OCI-M2 (cell line): ENCODE data around the gene RHD.
"Not testable (repeated sequence)": the region's sequence is repeated elsewhere in the genome, so short reads cannot be mapped to it uniquely, and the experiment has no call there.

ENCODE experiments used
- DNase-seq: peaks from one replicate; lab custom pipeline; 2025; ENCODE audit not compliant: unreplicated experiment; lab: John Stamatoyannopoulos, UW

RHD gene

GRCh38 chr1:25272238-25272637 lies at the start of gene RHD:
Gene RHD (plus strand): TSS chr1:25272509. CDS start chr1:25272548, 39 bp downstream.
- DNase-seq, result not testable (repeated sequence)

GRCh38 chr1:25222606-25223005 lies 49.7 kb upstream of the RHD start:
- DNase-seq, result no peak

- no peak for DNase-seq
Observed at GRCh38 chr1:25223471-25223870, 48.8 kb upstream of the RHD start.

GRCh38 chr1:25232027-25232865 lies 40.1 kb upstream of the RHD start, which contains the start of gene SYF2:
Gene SYF2 (minus strand): TSS chr1:25232502. CDS start chr1:25232467, 35 bp downstream.
- peak; percentile 69 for DNase-seq

- DNase-seq, result peak; percentile 73
Observed at GRCh38 chr1:25232866-25233784, 39.2 kb upstream of the RHD start.

- not testable (repeated sequence) for DNase-seq
Observed at GRCh38 chr1:25235411-25235810, 36.9 kb upstream of the RHD start.

- DNase-seq, result not testable (repeated sequence)
Observed at GRCh38 chr1:25236261-25236660, 36.0 kb upstream of the RHD start.

- no peak for DNase-seq
Observed at GRCh38 chr1:25238046-25238445, 34.3 kb upstream of the RHD start.

- DNase-seq, result peak; percentile 69
Observed at GRCh38 chr1:25239681-25240541, 32.4 kb upstream of the RHD start.

- no peak for DNase-seq
Observed at GRCh38 chr1:25243907-25244306, 28.4 kb upstream of the RHD start.

GRCh38 chr1:25245393-25245792 lies 26.9 kb upstream of the RHD start:
- DNase-seq, result no peak

GRCh38 chr1:25245809-25246599 lies 26.3 kb upstream of the RHD start:
- DNase-seq, result no peak

- no peak for DNase-seq
Observed at GRCh38 chr1:25246600-25247023, 25.7 kb upstream of the RHD start.

GRCh38 chr1:25247024-25247828 lies 25.1 kb upstream of the RHD start, which contains the start of gene RSRP1:
Gene RSRP1 (minus strand): TSS chr1:25247454. CDS start chr1:25246963, 491 bp downstream.
- peak; percentile 92 for DNase-seq

GRCh38 chr1:25247829-25248754 lies 24.2 kb upstream of the RHD start:
- no peak for DNase-seq

- no peak for DNase-seq
Observed at GRCh38 chr1:25253911-25254310, 18.4 kb upstream of the RHD start.

GRCh38 chr1:25255706-25256577 lies 16.4 kb upstream of the RHD start:
- no peak for DNase-seq
